GM21390 (cell line): ENCODE results near the gene SLC26A5.
"Not testable (repeated sequence)": the region's sequence is repeated elsewhere in the genome, so short reads cannot be mapped to it uniquely, and the experiment has no call there.

Experiments used
- ATAC-seq: cut with Tn5 transposase; IDR thresholded peaks from one replicate; pipeline ENCODE4 v1.9.1; 2021; ENCODE audit not compliant: unreplicated experiment

The SLC26A5 gene

GRCh38 chr7:103446049-103446520 is at the start of gene SLC26A5:
Gene SLC26A5 (minus strand): TSS chr7:103446207. CDS start chr7:103421514, 24,693 bp downstream.
- peak; percentile 69 for ATAC-seq

GRCh38 chr7:103487419-103487818 is 41.4 kb upstream of the SLC26A5 start:
- ATAC-seq: no peak

GRCh38 chr7:103486873-103487272 is 40.9 kb upstream of the SLC26A5 start:
- ATAC-seq: not testable (repeated sequence)

GRCh38 chr7:103480771-103481170 is 34.8 kb upstream of the SLC26A5 start:
- no peak for ATAC-seq

GRCh38 chr7:103474956-103475355 is 28.9 kb upstream of the SLC26A5 start:
- ATAC-seq: no peak

- ATAC-seq: no peak
Measured at GRCh38 chr7:103469095-103469948, 23.3 kb upstream of the SLC26A5 start.

- no peak for ATAC-seq
Measured at GRCh38 chr7:103466814-103467213, 20.8 kb upstream of the SLC26A5 start.

- ATAC-seq: no peak
Measured at GRCh38 chr7:103462358-103462757, 16.4 kb upstream of the SLC26A5 start.

GRCh38 chr7:103447073-103447960 is 1.3 kb upstream of the SLC26A5 start:
- ATAC-seq: no peak

GRCh38 chr7:103445228-103446048 is 569 bp downstream of the SLC26A5 start:
- ATAC-seq: peak; percentile 33

- ATAC-seq: no peak
Measured at GRCh38 chr7:103439661-103440060, 6.3 kb downstream of the SLC26A5 start.

- no peak for ATAC-seq
Measured at GRCh38 chr7:103437623-103438022, 8.4 kb downstream of the SLC26A5 start.

- ATAC-seq: peak; percentile 88
Measured at GRCh38 chr7:103432712-103433111, 13.3 kb downstream of the SLC26A5 start.

GRCh38 chr7:103425177-103425576 is 20.8 kb downstream of the SLC26A5 start:
- no peak for ATAC-seq

GRCh38 chr7:103423467-103424179 is 22.4 kb downstream of the SLC26A5 start:
- ATAC-seq: no peak

- ATAC-seq: no peak
Measured at GRCh38 chr7:103420857-103421384, 25.1 kb downstream of the SLC26A5 start.

GRCh38 chr7:103418241-103418640 is 27.8 kb downstream of the SLC26A5 start:
- ATAC-seq: no peak

GRCh38 chr7:103413407-103413806 is 32.6 kb downstream of the SLC26A5 start:
- no peak for ATAC-seq

GRCh38 chr7:103412151-103412550 is 33.9 kb downstream of the SLC26A5 start:
- ATAC-seq: no peak
